Anterior cingulate cortex (tissue), 58 donors: Measurements from ENCODE around the gene IQCB1.
A peak's percentile ranks its signal among the peaks of the same experiment; 100 is the strongest.
"Not testable (repeated sequence)": the region's sequence is repeated elsewhere in the genome, so short reads cannot be mapped to it uniquely, and the experiment has no call there.

Source experiments
- DNase-seq, 58 donors: peaks; one replicate each; lab custom pipeline; 2025; lab: John Stamatoyannopoulos, UW

The IQCB1 gene

GRCh38 chr3:121817753-121818152 lies 17.1 kb downstream of the IQCB1 start:
- DNase-seq: no peak

- no peak for DNase-seq
Observed at GRCh38 chr3:121809249-121809648, 25.6 kb downstream of the IQCB1 start.

- no peak for DNase-seq
Observed at GRCh38 chr3:121803771-121804320, 31.0 kb downstream of the IQCB1 start.

GRCh38 chr3:121800906-121801305 lies 34.0 kb downstream of the IQCB1 start:
- no peak for DNase-seq

GRCh38 chr3:121796970-121797369 lies 37.9 kb downstream of the IQCB1 start:
- DNase-seq: no peak

GRCh38 chr3:121794264-121794983 lies 40.4 kb downstream of the IQCB1 start:
- DNase-seq: no peak

GRCh38 chr3:121793078-121793477 lies 41.8 kb downstream of the IQCB1 start:
- DNase-seq: no peak

GRCh38 chr3:121786485-121786884 lies 48.4 kb downstream of the IQCB1 start:
- no peak for DNase-seq

- DNase-seq: not testable (repeated sequence)
Observed at GRCh38 chr3:121782784-121783183, 52.1 kb downstream of the IQCB1 start.

GRCh38 chr3:121781611-121782010 lies 53.2 kb downstream of the IQCB1 start:
- no peak for DNase-seq

- not testable (repeated sequence) for DNase-seq
Observed at GRCh38 chr3:121775095-121775494, 59.8 kb downstream of the IQCB1 start.

GRCh38 chr3:121769246-121769645 lies 65.6 kb downstream of the IQCB1 start:
- DNase-seq: no peak

GRCh38 chr3:121768452-121768851 lies 66.4 kb downstream of the IQCB1 start:
- DNase-seq: no peak

- DNase-seq: no peak
Observed at GRCh38 chr3:121759541-121760202, 75.2 kb downstream of the IQCB1 start.

GRCh38 chr3:121758727-121759450 lies 76.0 kb downstream of the IQCB1 start:
- no peak for DNase-seq

- DNase-seq: no peak
Observed at GRCh38 chr3:121757812-121758545, 76.9 kb downstream of the IQCB1 start.

- DNase-seq: no peak
Observed at GRCh38 chr3:121757087-121757811, 77.6 kb downstream of the IQCB1 start.

GRCh38 chr3:121752772-121753171 lies 82.1 kb downstream of the IQCB1 start:
- no peak for DNase-seq

GRCh38 chr3:121752261-121752660 lies 82.6 kb downstream of the IQCB1 start:
- DNase-seq: no peak

GRCh38 chr3:121750087-121750415 lies 84.8 kb downstream of the IQCB1 start:
- peak in 1 of 58 donors; percentile 39 for DNase-seq
